BE2C (cell line): ENCODE measurements around the gene P2RY14.

Experiments
- DNase-seq: peaks from one replicate; pipeline ENCODE4 v3.0.0-alpha.2; 2020
- H3K27me3 ChIP-seq: fragments of 250-450 bp; sonication (Bioruptor Pico); 2 replicates; pipeline ENCODE4 v1.5.1; 2020; ENCODE audit warnings: mild to moderate bottlenecking
- H3K36me3 ChIP-seq: fragments of 250-450 bp; sonication (Bioruptor Pico); 2 replicates; pipeline ENCODE4 v1.5.1; 2020; ENCODE audit warnings: mild to moderate bottlenecking
- H3K4me1 ChIP-seq: fragments of 250-450 bp; sonication (Bioruptor Pico); 2 replicates; pipeline ENCODE4 v1.5.1; 2020
- H3K4me3 ChIP-seq: 2 replicates; pipeline ENCODE4 v1.5.1; 2011; ENCODE audit warnings: low read depth, low read length
- H3K9me3 ChIP-seq: fragments of 250-450 bp; sonication (Bioruptor Pico); 2 replicates; pipeline ENCODE4 v1.5.1; 2020
- CTCF ChIP-seq: IDR thresholded peaks from 2 replicates; pipeline ENCODE4 v1.5.1; 2012; ENCODE audit warnings: mild to moderate bottlenecking, low read depth, low read length

The P2RY14 gene

GRCh38 chr3:151204530-151205402 is 73.6 kb downstream of the P2RY14 start:
- no peak for TF ChIP-seq CTCF
- DNase-seq = no peak
- Histone ChIP-seq H3K9me3 (no peaks in the 10 kb centered on the region), H3K27me3 (no peaks in the 10 kb centered on the region), H3K4me1 (no peaks in the 10 kb centered on the region), H3K36me3 (peaks cover 3% of the 10 kb centered on the region; the same call in 1 of the 2 replicates), H3K4me3 (no peak overlapping the region)

GRCh38 chr3:151203051-151203420 is 75.3 kb downstream of the P2RY14 start, which contains the start of gene GPR171:
GPR171 (minus strand) TSS chr3:151203216; CDS start chr3:151199386, 3,830 bp downstream.
- peaks cover 3% of the 10 kb centered on the region; the same call in 1 of the 2 replicates for H3K36me3 ChIP-seq
- no peak within 1 kb of the TSS for H3K4me3 ChIP-seq
- no peaks in the 10 kb centered on the region for H3K4me1 ChIP-seq
- H3K27me3 ChIP-seq = no peaks in the 10 kb centered on the region
- no peaks in the 10 kb centered on the region for H3K9me3 ChIP-seq
- DNase-seq = no peak
- TF ChIP-seq CTCF = no peak

GRCh38 chr3:151201051-151201730 is 77.2 kb downstream of the P2RY14 start:
- no peak overlapping the region for H3K4me3 ChIP-seq
- DNase-seq = no peak
- H3K9me3 ChIP-seq = no peaks in the 10 kb centered on the region
- H3K4me1 ChIP-seq = no peaks in the 10 kb centered on the region
- no peaks in the 10 kb centered on the region for H3K27me3 ChIP-seq
- TF ChIP-seq CTCF = no peak
- no peaks in the 10 kb centered on the region; the same call in 1 of the 2 replicates for H3K36me3 ChIP-seq

GRCh38 chr3:151200586-151200985 is 77.8 kb downstream of the P2RY14 start:
- Histone ChIP-seq H3K4me1 (no peaks in the 10 kb centered on the region), H3K27me3 (no peaks in the 10 kb centered on the region), H3K36me3 (peaks cover 3% of the 10 kb centered on the region), H3K9me3 (no peaks in the 10 kb centered on the region), H3K4me3 (no peak overlapping the region)
- DNase-seq = no peak
- no peak for TF ChIP-seq CTCF

GRCh38 chr3:151199554-151200438 is 78.5 kb downstream of the P2RY14 start:
- H3K27me3 ChIP-seq = no peaks in the 10 kb centered on the region
- H3K36me3 ChIP-seq = peaks cover 3% of the 10 kb centered on the region
- no peaks in the 10 kb centered on the region for H3K4me1 ChIP-seq
- DNase-seq = no peak
- no peak for TF ChIP-seq CTCF
- H3K9me3 ChIP-seq = no peaks in the 10 kb centered on the region
- H3K4me3 ChIP-seq = no peak overlapping the region
